HG02884 (cell line): ENCODE measurements around the gene NTN3.
"Not testable (repeated sequence)": the region's sequence is repeated elsewhere in the genome, so short reads cannot be mapped to it uniquely, and the experiment has no call there.

ENCODE experiments used
- ATAC-seq: cut with Tn5 transposase; IDR thresholded peaks from one replicate; pipeline ENCODE4 v1.9.1; 2021; ENCODE audit warnings: mild to moderate bottlenecking, moderate library complexity; ENCODE audit not compliant: unreplicated experiment

NTN3 gene

DNA sequence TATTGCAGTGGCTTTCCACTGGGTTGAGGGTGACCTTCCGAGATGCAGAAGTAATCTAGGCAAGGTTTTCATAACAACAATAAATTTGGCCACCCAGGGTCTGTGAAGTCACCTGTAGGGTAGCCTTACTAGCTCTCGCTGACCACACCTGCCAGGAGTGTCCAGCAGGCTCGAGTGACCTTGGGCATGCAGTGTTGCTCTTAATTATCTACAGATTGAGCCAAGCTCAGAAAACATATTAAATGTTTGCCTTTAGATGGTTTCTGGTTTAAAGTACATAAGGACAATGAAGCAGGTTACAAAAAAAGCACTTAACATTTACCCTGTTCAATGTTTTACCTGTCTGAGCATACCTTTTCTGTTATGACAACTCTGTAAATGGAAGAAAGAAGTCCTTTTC lies 5.6 kb downstream of the NTN3 start:
- ATAC-seq, result no peak

DNA sequence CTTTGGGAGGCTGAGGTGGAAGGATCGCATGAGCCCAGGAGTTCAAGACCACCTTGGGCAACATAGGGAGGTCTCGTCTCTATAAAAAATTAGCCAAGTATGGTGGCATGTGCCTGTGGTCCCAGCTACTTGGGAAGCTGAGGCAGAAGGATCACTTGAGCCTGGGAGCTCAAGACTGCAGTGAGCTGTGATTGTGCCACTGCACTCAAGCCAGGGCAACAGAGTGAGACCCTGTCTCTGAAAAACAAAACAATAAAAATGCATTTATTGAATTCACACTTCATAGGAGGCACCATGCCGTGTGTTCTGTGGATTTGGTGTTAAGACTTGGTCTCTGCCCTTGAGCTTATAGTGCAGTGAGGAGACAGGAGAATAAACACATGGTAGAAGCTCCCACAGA lies 6.2 kb downstream of the NTN3 start:
- ATAC-seq, result no peak

DNA sequence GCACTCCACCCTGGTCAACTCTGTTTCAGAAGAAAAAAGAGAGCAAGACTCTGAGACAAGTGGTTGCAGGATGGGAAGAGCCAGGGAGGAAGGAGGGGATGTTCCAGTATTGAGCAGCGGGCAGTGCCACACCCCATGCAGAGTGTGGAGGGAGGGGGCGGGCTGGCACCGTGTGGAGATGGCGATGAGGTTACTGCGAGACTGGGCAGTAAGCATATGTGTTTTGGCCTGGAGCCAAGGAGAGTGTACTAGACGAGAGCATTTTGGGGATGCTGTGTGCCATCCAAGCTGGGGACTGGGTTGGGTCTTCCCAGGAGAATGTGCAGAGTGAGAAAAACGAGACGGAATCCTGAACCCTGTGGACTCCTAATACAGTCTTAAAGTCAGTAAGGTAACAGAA lies 7.2 kb downstream of the NTN3 start:
- ATAC-seq, result no peak

DNA sequence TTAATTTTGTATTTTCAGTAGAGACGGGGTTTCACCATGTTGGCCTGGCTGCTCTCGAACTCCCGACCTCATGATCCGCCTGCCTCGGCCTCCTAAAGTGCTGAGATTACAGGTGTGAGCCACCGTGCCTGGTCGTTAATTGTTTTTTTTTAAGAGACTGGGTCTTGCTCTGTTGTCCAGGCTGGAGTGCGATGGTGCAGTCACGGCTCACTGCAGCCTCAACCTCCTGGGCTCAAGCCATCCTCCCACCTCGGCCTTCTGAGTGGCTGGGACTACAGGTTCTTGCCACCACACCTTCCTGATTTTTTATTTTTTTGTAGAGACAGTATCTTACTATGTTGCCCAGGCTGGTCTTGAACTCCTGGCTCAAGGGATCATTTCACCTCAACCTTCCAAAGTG lies 8.9 kb downstream of the NTN3 start:
- ATAC-seq, result not testable (repeated sequence)

DNA sequence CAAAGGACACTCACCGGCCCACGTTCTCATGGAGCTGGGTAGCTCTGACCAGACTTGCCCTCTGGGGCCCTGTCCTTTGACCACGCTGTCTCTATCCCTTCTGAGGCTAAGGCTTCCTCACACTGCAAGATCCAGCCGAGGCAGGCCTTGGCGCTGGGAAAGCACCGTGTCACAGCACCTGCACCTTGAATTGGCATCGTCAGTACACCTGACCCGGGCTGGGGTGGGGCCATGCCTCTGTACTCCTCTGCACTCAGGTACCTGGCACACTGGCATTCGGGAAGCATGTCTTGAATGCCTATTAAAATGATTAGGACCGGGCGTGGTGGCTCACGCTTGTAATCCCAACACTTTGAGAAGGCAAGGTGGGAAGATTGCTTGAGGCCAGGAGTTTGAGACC lies 9.9 kb downstream of the NTN3 start:
- ATAC-seq, result no peak

DNA sequence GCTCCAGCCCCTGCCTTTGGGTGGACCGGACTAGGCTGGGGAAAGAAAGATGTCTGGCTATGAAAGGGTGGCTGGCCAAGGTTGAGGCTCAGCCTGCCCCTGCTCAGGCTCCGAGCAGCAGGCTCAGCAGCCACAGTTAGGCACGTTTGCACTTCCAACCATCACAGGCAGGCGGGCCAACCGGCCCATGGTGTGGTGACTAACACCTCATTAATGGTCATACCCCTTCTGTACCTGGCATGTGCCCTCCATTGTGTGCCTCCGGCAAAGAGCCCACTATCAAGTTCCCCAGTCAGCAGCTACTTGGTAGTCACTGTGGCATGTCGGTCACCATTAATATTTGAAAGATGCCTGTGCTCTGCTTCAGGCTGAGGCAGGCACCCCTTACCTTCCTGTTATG lies 10.6 kb downstream of the NTN3 start:
- no peak for ATAC-seq

DNA sequence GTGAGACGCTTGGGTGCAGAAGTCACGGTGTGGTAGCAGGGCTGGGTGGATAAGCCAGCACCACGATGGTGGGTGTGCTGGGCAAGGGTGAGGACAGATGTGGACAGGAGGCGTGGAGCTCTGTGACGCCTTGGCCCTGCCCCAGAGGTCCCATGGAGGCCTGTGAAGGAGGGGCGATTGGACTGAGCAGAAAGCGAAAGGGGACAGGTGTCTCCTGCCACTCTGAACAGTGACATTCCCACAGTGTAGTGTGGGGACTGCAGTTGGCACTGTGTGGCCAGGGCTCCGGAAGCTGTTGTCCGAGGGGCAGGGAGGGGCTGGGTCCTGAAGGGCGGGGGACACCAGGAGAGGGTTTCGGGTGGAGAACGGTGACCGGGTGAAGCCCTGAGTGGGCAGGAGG lies 11.2 kb downstream of the NTN3 start:
- ATAC-seq, result no peak

DNA sequence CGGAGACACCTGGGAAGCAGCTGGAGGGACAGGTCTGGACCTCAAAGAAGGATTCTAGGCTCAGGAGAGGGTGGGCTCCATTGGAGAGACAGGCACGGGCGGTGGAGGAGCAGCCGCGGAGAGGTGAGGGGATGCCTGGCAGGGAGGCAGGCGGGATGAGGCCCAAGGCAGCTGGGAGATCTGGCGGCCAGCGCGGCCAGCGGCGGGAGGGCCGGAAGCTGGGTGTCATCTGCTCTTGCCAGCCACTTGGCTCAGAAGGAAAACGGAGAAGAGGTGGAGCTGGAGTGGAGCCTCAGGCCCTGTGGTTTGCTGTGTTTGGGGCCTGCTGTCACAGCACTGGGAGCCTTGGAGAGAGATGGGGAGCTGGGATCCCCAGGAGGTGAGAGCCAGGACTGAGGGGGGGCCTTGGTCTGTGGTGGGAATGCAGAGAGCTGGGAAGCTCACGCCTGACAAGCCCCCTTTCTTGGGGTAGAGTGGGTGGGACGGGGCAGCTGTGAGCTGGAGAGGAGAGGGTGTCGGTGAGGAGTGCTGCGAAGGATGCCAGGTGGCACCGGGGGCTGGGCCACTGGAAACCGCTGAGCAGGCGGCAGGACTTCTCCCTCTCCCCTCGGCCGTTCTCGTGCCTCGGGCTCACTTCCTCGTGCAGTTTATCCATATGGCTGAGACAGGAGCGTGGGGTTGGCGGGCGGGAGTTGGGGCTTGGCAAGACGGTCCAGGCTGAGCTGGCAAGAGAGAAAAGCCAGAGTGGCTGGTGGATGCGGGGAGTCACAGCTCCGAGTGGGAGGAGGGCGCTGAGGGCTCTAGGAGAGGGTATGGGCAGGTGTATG lies 11.8 kb downstream of the NTN3 start:
- no peak for ATAC-seq

DNA sequence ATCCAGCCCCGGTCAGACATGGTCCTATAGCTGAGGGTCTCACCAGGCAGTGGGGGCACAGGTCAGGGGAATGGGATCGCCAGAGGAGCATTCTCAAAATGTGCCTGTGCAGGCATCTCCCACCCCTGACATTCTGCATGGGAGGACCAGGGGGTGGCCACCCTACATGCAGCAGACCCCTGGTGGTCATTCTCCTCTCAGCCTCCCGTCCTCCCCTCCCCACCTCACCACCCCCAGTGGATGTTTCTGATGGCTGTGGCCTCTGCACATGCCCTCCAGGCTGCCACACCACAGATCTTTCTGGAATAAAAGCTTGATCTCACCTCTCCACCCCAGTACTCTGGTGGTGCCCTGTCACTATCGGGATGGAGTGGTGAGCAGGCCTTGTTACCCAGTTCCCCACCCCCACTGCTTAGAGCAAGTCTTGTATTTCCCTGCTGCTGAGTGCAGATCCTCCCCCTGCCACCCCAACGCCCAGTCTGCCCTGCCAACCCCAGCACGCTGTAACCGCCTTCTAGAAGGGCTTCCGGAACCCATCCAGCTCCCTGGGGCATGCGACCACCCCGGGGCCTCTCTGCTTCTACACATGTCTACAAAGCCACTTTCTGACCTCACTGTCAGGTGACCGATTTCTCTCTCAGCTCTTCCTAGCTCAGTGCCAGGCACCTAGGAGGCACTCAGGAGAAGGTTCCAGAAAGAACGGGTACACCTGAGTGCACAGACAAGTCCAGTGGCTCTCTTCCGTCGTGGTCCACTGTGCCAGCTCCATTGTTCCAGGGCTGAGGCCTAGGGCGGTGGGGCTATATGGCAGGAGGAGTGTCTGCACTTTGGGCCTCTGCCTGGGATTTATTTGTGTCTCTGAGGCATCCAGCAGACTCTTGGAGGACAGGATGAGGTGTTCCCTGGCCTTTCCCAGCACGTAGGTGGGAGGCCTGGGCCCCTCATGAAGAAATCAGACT lies 13.1 kb downstream of the NTN3 start:
- no peak for ATAC-seq

DNA sequence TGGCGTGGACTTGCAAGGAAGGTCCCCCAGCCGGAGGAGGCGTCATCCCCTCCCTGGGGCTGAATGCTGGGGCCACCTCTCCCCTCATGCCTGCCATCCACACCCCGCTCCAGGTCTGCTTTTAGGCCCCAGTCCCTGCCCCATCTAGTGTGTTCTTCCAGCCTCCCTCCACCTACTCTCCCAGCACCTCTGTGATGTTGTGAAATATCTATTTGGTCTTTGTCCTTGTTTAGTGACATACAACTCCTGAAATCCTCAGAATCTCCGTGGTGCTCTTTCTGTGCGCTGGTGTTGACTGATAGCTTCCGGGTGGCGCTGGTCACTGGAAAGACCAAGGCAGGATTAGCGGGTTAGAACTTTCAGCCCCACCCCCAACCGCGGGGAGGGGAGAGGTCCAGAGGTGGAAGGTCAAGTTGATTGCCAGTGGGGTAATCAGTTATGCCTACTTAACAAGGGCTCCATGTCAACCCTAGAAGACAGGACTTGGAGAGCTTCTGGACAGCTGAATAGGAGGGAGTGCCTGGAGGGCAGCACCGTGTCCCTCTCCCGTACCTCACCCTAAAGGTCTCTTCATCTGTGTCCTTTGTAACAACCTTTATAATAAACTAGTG lies 13.9 kb downstream of the NTN3 start:
- ATAC-seq, result no peak

DNA sequence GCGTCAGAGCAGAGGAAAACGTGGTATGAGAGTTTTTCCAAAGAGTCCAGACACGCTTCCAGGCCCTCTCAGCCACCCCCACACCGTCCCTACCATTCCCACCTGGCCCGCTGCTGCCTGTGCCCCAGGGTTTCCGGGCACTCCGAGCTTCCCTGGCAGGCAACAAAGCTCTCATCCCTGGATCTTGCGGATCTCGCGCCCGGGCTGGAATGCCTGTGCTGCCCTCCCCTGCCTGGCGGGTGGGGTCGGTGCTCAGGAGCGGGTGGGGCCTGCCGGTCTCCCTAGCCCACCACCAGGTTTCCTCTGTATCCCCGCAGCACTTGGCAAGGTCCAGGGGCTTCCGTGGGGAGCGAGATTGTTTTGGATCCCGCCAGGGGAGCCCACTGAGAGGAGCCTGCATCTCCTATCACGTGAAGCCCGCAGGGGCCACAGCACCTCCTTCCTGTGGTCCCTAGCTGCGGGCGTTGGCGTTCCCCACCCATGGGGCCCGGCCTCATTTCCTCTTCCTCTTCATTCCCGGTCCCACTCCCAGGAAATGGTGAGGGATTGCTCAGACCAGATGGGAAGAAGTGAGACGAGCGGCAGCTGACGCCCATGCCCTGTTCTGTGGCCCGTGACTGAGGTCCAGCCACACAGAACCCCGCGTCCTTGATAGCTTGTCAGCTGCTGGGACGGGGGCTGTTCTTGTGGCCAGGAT lies 14.9 kb downstream of the NTN3 start:
- ATAC-seq, result no peak

DNA sequence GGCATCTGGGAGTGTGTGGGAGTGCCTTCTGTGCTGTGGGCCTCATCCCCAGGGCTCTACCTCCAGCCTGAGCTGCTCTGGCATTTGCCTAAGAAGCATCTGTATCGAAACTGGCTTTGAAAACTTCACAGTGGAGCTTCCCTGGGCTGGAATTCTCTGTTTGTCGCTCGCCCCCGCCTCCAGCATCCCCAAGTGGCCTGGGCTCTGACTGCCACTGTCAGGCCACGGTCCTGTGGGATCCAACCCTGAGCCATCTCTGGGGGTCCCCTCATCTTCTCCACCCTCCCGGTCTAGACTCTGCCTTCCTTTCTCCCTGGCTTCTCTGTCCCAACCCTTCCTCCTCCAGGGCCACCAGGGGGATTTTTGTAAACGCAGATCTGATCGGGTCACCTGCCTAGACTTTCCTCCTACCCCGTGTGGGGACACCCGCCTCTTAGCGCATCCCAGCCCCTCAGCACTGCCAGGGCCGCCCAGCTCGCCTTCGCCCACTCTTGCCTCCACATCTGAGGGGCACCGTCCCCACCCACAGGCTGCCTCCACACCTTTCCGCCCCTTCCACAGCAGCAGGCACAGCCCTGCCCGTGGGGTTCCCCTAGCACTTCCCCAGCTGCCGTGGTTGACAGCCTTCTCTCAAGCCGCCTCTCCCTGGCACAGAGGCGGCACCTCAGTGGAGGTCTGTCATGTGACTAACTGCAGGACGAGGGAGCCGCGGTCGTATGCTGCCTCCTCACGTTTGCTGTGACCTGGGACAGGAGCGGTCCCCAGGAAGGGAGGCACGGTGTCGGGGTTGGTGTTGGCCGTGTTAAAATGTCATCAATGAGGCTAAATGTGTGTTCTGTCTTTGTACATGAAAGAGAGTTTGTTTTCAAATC lies 15.8 kb downstream of the NTN3 start:
- ATAC-seq, result no peak

DNA sequence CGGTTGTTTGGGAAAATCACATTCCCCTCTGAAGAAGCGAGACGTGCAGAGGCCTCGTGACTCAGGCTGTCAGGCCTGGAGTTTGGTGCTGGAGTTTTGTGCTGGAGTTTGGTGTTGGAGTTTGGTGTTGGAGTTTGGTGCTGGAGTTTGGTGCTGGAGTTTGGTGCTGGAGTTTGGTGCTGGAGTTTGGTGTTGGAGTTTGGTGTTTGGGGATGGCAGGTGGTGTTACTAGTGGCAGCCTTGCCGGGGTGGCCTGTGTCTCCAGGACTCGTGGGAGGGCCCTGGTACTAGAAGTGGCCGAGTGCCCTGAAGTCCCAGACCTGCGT lies 16.4 kb downstream of the NTN3 start:
- no peak for ATAC-seq

DNA sequence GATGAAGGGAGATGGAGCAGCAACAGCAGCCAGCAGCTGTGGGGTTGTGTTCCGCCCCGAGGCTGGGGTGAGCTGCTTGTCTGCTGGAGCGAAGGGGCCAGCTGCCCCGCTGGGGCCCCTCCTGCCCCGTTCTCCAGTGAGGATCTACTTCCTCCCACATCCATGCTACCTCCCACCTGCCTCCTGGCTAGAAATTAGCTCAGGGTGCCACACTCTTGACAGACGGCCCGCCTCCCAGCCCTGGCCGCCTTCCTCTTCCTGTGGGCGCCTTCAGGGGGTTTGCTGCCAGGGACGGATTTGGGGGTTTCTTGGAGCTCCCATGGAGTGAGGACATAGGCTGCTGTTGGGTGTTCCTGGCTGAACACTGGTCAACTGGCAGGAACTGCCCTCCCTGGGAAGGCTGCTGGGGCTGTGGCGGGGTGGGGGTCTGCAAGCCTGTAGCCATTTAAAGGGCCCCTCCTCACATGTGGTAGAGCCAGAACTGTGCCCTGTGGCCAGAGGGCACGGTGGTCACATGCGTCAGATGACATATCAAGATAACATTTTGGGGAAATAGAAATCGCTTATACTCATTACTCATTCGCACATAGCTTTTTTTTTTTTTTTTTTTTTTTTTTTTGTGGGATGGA lies 16.9 kb downstream of the NTN3 start:
- no peak for ATAC-seq

DNA sequence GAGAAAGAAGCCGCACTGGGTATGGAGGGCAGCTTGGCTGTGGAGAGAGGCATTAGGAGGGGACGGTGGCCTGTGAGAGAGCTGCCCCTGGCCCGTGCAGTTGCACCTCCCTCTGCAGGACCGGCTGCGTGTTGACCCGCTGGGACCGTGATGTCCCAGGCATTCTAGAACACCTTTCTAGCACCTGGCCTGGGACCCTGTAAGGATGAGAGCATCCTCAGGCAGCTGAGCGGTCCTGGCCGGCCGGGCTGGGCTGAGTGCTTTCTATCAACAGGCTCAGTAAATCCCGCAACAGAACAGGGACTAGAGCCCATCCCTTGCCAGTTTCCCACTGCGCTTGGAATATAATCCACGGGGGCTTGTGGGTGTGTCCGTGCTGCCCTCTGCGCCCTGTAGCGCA lies 18.5 kb downstream of the NTN3 start:
- ATAC-seq, result no peak

DNA sequence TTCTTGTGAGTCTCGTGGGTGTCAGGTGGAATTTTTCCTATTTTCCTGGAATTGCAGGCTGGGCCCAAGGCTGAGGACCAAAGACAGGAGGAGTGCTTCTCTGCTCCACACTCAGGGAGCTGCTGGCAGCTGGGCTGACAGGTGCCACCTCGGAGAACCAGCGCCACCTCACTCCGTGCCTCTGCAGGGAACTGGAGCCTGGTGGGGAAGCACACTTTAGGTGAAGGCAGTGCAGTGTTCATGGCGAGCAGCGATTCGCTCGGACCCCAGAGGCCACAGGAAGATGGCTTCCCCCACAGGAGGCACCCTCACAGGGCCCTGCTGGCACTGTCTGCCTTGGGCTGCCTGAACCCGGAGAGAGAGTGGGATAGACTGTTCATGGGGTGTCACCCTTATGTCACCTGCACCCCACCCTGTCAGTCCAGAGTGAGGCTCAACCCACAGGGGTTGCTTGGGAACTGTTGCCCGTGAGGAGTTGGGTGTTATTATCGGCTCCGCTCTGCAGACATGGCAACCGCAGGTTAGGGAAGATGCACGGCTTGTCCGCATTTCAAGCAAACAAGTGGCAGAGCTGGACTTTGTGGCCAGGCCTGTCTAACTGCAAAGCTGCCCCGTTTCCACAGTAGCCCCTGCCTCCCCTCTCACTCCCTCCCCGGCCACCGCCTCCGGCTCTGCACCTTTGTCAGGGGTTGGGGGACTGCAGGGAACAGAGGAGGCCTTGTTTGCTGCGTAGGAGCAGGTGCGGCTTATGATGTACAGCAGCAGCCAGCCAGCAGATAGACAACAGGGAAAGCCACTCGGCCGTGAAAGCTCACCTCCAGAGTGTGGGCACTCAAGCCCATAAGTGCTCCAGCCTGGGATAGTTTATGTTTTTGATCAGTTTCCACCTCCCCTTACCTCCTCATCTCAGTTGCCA lies 19.4 kb downstream of the NTN3 start:
- ATAC-seq, result no peak

DNA sequence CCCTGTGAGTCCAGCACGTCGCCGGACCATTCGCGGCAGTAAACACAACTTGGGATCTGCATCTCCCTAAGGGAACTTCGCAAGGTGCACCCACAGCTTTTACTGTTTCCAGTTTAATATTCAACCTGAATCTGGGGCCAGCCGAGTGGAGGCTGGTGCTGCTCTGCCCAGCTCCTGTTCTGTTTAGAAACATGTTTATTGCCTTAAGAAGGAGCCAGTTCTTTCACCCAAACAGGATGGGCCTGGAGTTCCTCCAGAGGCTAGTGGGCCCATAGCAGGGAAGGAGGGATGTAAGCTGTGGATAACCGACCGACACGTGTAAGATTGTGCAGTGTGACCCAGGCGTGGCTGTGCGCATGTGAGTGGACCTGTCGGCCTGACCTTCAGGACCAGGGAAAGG lies 21.2 kb downstream of the NTN3 start:
- no peak for ATAC-seq

DNA sequence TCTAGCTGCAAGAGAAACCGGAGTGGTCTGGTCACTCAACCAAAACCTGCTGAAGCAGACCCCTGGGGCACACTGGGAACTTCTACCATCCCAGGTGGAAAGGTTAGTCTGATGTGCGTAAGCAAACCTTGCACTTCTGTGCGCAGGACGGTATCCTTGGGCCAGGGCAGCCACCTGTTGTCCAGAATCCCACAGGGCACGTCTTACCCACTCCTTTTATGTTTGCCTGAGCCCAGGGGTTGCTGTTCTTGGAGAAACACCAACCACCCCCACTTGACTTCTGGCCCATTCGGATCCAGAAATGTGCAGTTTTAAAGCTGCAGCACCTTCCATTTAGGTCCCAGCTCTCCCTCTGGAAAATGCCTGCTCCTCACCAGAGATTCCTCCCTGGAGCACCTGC lies 22.5 kb downstream of the NTN3 start:
- ATAC-seq, result no peak

DNA sequence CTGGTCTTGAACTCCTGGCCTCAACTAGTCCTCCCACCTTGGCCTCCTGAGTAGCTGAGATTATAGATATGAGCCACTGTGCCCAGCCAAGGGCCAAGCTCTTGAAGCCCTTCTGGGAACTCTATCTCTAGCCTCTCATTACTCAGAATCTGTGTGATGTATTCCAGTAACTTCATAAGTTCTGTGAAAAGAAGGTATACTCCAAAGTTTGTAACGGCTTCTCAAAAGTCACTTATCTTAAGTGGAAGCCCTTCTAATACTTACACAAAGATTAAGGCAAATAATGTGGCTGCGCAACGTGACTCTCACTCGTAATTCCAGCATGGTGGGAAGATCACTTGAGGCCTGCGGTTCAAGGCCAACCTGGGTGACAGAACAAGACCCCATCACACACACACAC lies 23.5 kb downstream of the NTN3 start:
- ATAC-seq, result no peak
